ENCODE measurements around the gene LIF.

Gene LIF

GRCh38 chr22:30245985-30246813 is at the start of gene LIF:
TSS of gene LIF (minus strand) at chr22:30246759. CDS start at chr22:30246695, 64 bp downstream.
- DNase-seq (ENCODE audit: low spot score) = peak; percentile 80

GRCh38 chr22:30296324-30296723 is 49.8 kb upstream of the LIF start:
- DNase-seq (ENCODE audit: low spot score) = no peak

GRCh38 chr22:30295576-30295975 is 49.0 kb upstream of the LIF start:
- DNase-seq (ENCODE audit: low spot score) = no peak

GRCh38 chr22:30294830-30295229 is 48.3 kb upstream of the LIF start:
- DNase-seq (ENCODE audit: low spot score) = no peak

- DNase-seq (ENCODE audit: low spot score) = no peak
Measured at GRCh38 chr22:30294066-30294465, 47.5 kb upstream of the LIF start.

GRCh38 chr22:30293026-30293425 is 46.5 kb upstream of the LIF start:
- no peak for DNase-seq (ENCODE audit: low spot score)

GRCh38 chr22:30292069-30292970 is 45.8 kb upstream of the LIF start:
- DNase-seq (ENCODE audit: low spot score) = no peak

- no peak for DNase-seq (ENCODE audit: low spot score)
Measured at GRCh38 chr22:30291058-30291892, 44.7 kb upstream of the LIF start.

- DNase-seq (ENCODE audit: low spot score) = no peak
Measured at GRCh38 chr22:30290342-30291057, 43.9 kb upstream of the LIF start.

GRCh38 chr22:30289980-30290313 is 43.4 kb upstream of the LIF start:
- no peak for DNase-seq (ENCODE audit: low spot score)

- peak; percentile 94 for DNase-seq (ENCODE audit: low spot score)
Measured at GRCh38 chr22:30289141-30289979, 42.8 kb upstream of the LIF start, which contains the start of gene CASTOR1. TSS of gene CASTOR1 (minus strand) at chr22:30289505. CDS start at chr22:30289497, 8 bp downstream.

- no peak for DNase-seq (ENCODE audit: low spot score)
Measured at GRCh38 chr22:30288419-30289140, 42.0 kb upstream of the LIF start.

GRCh38 chr22:30287648-30288418 is 41.3 kb upstream of the LIF start:
- DNase-seq (ENCODE audit: low spot score) = peak; percentile 89

- peak; percentile 87 for DNase-seq (ENCODE audit: low spot score)
Measured at GRCh38 chr22:30286813-30287647, 40.5 kb upstream of the LIF start.

GRCh38 chr22:30286331-30286730 is 39.8 kb upstream of the LIF start:
- DNase-seq (ENCODE audit: low spot score) = no peak

- DNase-seq (ENCODE audit: low spot score) = no peak
Measured at GRCh38 chr22:30285846-30286200, 39.3 kb upstream of the LIF start.

GRCh38 chr22:30285176-30285845 is 38.8 kb upstream of the LIF start:
- no peak for DNase-seq (ENCODE audit: low spot score)

GRCh38 chr22:30284666-30285065 is 38.1 kb upstream of the LIF start:
- DNase-seq (ENCODE audit: low spot score) = no peak

Measured in activated CD4-positive, alpha-beta T cell treated with anti-CD3 and anti-CD28 coated beads, Interleukin-2, Interleukin-4, amounts not matched to agents 100 ng/mL and 50 ng/mL, durations not matched to agents 16 hours and 8 hours (primary cell).